Loucy (cell line): ENCODE measurements around the gene AIFM2.

Source experiments
- H2AFZ ChIP-seq: fragments of 200-600 bp; sonication (generic); 2 replicates; pipeline ENCODE4 v1.6.0; 2016; ENCODE audit warnings: antibody characterized with exemption, mild to moderate bottlenecking, low read length, moderate library complexity
- H3F3A ChIP-seq: fragments of 200-600 bp; 2 replicates; pipeline ENCODE4 v1.6.0; 2016; ENCODE audit warnings: antibody characterized with exemption, low read depth, mild to moderate bottlenecking
- H3K27me3 ChIP-seq: fragments of 200-600 bp; sonication (generic); 2 replicates; pipeline ENCODE4 v1.6.1; 2014; ENCODE audit warnings: low read length, mild to moderate bottlenecking; ENCODE audit not compliant: insufficient read depth, poor library complexity, severe bottlenecking
- H3K36me3 ChIP-seq: fragments of 200-600 bp; sonication (generic); 2 replicates; pipeline ENCODE4 v1.6.1; 2016; ENCODE audit warnings: low read length; ENCODE audit not compliant: insufficient read depth
- H3K4me1 ChIP-seq: fragments of 200-600 bp; sonication (generic); 2 replicates; pipeline ENCODE4 v1.5.1; 2014; ENCODE audit warnings: low read length, mild to moderate bottlenecking; ENCODE audit not compliant: insufficient read depth, poor library complexity, severe bottlenecking
- H3K4me2 ChIP-seq: fragments of 200-600 bp; sonication (generic); 2 replicates; pipeline ENCODE4 v1.6.0; 2014; ENCODE audit warnings: antibody characterized with exemption, low read length, low read depth, mild to moderate bottlenecking; ENCODE audit not compliant: poor library complexity, severe bottlenecking
- H3K4me3 ChIP-seq: fragments of 200-600 bp; sonication (generic); 2 replicates; pipeline ENCODE4 v1.5.1; 2014; ENCODE audit warnings: low read length, mild to moderate bottlenecking, mixed read lengths; ENCODE audit not compliant: poor library complexity, severe bottlenecking
- H3K79me2 ChIP-seq: fragments of 200-600 bp; sonication (generic); 2 replicates; pipeline ENCODE4 v1.6.1; 2014; ENCODE audit warnings: low read length; ENCODE audit not compliant: insufficient read depth
- H3K9ac ChIP-seq: fragments of 200-600 bp; sonication (generic); 2 replicates; pipeline ENCODE4 v1.6.0; 2014; ENCODE audit warnings: mild to moderate bottlenecking, low read depth, low read length, moderate library complexity; ENCODE audit not compliant: poor library complexity, severe bottlenecking
- H3K9me2 ChIP-seq: fragments of 200-600 bp; sonication (generic); replicated peaks from 2 replicates; pipeline ENCODE4 v1.6.1; 2016; ENCODE audit warnings: low read depth, low read length, mixed read lengths
- H3K9me3 ChIP-seq: fragments of 200-600 bp; sonication (generic); 2 replicates; pipeline ENCODE4 v1.6.1; 2014; ENCODE audit warnings: mild to moderate bottlenecking, antibody characterized with exemption, low read length, low read depth; ENCODE audit not compliant: insufficient read depth
- H4K20me1 ChIP-seq: fragments of 200-600 bp; sonication (generic); 2 replicates; pipeline ENCODE4 v1.6.0; 2014; ENCODE audit warnings: antibody characterized with exemption, low read length, mild to moderate bottlenecking; ENCODE audit not compliant: insufficient read depth, poor library complexity, severe bottlenecking
- CTCF ChIP-seq: fragments of 200-600 bp; sonication (generic); conservative IDR thresholded peaks from 2 replicates; pipeline ENCODE4 v1.5.1; 2014; ENCODE audit warnings: mild to moderate bottlenecking, antibody characterized with exemption, low read length
- EZH2phosphoT487 ChIP-seq: fragments of 200-600 bp; IDR thresholded peaks from 2 replicates; pipeline ENCODE4 v1.6.1; 2018; ENCODE audit warnings: antibody characterized with exemption, mild to moderate bottlenecking, moderate library complexity, borderline replicate concordance

The AIFM2 gene

GRCh38 chr10:70074971-70075370 is 57.7 kb downstream of the AIFM2 start:
- Histone ChIP-seq H2AFZ (no peak overlapping the region), H3K9me2 (no peaks in the 10 kb centered on the region), H4K20me1 (no peaks in the 10 kb centered on the region), H3K79me2 (no peaks in the 10 kb centered on the region), H3F3A (no peaks in the 10 kb centered on the region), H3K36me3 (no peaks in the 10 kb centered on the region), H3K9ac (no peak overlapping the region), H3K9me3 (no peaks in the 10 kb centered on the region), H3K4me2 (no peak overlapping the region), H3K4me3 (no peak overlapping the region), H3K27me3 (no peaks in the 10 kb centered on the region), H3K4me1 (no peaks in the 10 kb centered on the region)
- TF ChIP-seq CTCF (no peak), EZH2phosphoT487 (no peak)

- Histone ChIP-seq H3K9me3 (no peaks in the 10 kb centered on the region), H3K9ac (no peak overlapping the region), H3K36me3 (no peaks in the 10 kb centered on the region), H3K4me3 (no peak overlapping the region), H2AFZ (no peak overlapping the region), H4K20me1 (no peaks in the 10 kb centered on the region), H3K79me2 (no peaks in the 10 kb centered on the region), H3K4me2 (no peak overlapping the region), H3K9me2 (no peaks in the 10 kb centered on the region), H3K4me1 (no peaks in the 10 kb centered on the region), H3K27me3 (no peaks in the 10 kb centered on the region), H3F3A (no peaks in the 10 kb centered on the region)
- TF ChIP-seq CTCF (no peak), EZH2phosphoT487 (no peak)
These were observed 58.5 kb downstream of the AIFM2 start for GRCh38 chr10:70074165-70074564.

- TF ChIP-seq CTCF (no peak), EZH2phosphoT487 (no peak)
- Histone ChIP-seq H3K9ac (no peak overlapping the region), H4K20me1 (no peaks in the 10 kb centered on the region), H2AFZ (no peak overlapping the region), H3K9me3 (no peaks in the 10 kb centered on the region), H3K36me3 (no peaks in the 10 kb centered on the region), H3K4me1 (no peaks in the 10 kb centered on the region), H3K4me2 (no peak overlapping the region), H3K9me2 (no peaks in the 10 kb centered on the region), H3K79me2 (no peaks in the 10 kb centered on the region), H3F3A (no peaks in the 10 kb centered on the region), H3K4me3 (no peak overlapping the region), H3K27me3 (no peaks in the 10 kb centered on the region)
These were observed 61.8 kb downstream of the AIFM2 start for GRCh38 chr10:70070834-70071233.
